ENCODE data around the gene CDK6.

DNA sequence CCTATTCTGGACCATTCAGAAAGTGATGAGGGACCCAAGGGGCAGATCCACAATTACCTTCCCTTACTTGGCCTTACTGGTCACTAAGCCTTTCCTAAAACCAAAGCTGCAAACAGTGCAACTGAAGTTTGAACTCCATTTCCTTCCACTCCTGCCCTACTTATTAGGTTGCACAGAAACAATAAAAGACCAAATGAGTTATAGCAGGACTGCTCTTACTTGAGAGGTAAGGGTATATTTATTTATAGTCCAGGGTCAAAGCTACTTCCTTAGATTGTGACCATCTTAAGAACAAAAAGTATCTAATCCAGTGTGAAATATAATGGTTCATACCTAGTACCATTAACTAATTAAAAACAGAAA lies 27.0 kb downstream of the CDK6 start:
- TF ChIP-seq CTCF (conservative IDR thresholded peaks at IDR 0.05; ENCODE audit: low read depth, low read length) = no peak
- no peak for TF ChIP-seq EZH2phosphoT487 (IDR thresholded peaks at IDR 0.05; ENCODE audit: borderline replicate concordance, low read length)
